ENCODE measurements around the gene ANTXR1.

Gene ANTXR1

DNA sequence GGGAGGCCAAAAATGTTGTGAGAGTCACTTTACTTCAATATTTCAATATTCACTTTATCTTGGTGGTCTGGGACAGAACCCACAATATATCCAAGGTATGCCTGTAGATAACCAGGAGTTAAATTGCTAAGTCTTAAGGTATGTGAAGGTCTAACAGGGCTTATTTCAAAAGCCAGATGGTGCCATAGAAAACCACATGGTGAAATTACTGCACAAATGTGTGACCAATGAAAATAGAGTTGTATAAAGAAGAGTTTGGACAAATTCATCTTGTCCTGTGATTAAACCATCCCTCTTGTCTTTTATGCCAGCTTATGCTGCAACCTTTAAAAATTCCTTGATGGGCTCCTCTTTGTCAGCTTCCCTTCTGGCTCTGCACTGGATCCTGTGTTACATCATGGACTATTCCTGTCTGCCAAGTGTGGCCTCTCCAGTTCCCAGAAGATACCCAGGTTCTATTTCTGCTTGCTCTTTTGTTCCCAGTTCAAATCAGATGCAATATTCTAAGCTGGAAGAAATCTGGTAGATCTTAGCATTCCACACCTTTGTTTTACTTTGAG, 46.8 kb downstream of the ANTXR1 start:
- Histone ChIP-seq H3K4me3 (ENCODE audit: low read depth, low read length) (no peak overlapping the region), H3K9me3 (ENCODE audit: severe bottlenecking) (no peaks in the 10 kb centered on the region), H3K27me3 (ENCODE audit: insufficient read depth, low read depth, severe bottlenecking) (no peaks in the 10 kb centered on the region), H3K36me3 (no peaks in the 10 kb centered on the region), H3K27ac (no peak overlapping the region)
- TF ChIP-seq, protein P1, sequence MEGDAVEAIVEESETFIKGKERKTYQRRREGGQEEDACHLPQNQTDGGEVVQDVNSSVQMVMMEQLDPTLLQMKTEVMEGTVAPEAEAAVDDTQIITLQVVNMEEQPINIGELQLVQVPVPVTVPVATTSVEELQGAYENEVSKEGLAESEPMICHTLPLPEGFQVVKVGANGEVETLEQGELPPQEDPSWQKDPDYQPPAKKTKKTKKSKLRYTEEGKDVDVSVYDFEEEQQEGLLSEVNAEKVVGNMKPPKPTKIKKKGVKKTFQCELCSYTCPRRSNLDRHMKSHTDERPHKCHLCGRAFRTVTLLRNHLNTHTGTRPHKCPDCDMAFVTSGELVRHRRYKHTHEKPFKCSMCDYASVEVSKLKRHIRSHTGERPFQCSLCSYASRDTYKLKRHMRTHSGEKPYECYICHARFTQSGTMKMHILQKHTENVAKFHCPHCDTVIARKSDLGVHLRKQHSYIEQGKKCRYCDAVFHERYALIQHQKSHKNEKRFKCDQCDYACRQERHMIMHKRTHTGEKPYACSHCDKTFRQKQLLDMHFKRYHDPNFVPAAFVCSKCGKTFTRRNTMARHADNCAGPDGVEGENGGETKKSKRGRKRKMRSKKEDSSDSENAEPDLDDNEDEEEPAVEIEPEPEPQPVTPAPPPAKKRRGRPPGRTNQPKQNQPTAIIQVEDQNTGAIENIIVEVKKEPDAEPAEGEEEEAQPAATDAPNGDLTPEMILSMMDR (IDR thresholded peaks at IDR 0.05; ENCODE audit: low read depth, low read length) = no peak
- DNase-seq = no peak

DNA sequence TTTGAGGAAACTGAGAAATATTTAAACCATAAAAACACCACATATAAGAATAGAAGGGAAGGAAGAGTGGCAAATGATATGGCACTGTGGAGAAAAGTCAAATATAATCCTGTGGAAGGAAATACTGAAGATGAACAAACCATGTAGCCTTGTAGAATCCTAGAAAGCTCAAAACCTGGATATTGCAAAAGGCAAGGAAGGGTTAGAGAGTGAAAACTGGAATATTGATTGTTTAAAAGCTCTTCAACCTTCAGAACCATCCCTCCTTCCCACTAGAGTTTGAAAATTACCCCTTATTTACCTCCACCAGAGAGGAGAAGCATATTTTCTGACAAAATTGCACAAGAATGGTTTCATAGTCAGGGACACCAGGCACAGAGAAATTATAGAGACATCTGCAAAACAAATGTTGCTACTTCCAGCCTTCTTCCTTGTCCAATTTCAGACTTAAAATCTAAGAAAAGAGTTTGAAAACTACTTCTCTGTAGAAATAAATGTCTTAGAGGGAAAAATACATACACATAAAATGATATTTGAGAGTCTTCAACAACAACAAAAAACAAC, 48.0 kb downstream of the ANTXR1 start:
- H3K27ac ChIP-seq = no peak overlapping the region
- no peak overlapping the region for H3K4me3 ChIP-seq (ENCODE audit: low read depth, low read length)
- H3K27me3 ChIP-seq (ENCODE audit: insufficient read depth, low read depth, severe bottlenecking) = no peaks in the 10 kb centered on the region
- TF ChIP-seq, protein P1 (IDR thresholded peaks at IDR 0.05; ENCODE audit: low read depth, low read length) = no peak
- H3K9me3 ChIP-seq (ENCODE audit: severe bottlenecking) = no peaks in the 10 kb centered on the region
- H3K36me3 ChIP-seq = no peaks in the 10 kb centered on the region
- DNase-seq = no peak

DNA sequence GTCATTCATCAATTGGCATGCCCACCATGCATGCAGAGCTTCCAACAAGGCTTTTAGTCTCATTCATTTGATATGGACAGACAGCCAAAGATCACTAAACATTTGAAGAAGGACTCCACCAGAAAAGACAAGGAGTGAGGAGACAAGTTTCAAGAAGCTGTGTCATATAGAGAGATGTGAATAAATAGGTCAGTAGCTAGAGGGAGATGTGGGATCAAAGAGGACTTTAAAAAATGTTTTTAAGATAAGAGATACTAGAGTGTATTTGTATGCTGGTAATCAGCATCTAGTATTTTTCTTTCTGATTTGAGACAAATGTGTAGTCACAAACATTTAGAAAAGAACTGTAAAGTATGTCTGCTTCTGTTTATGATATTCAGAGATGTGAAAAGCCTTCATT, 48.5 kb downstream of the ANTXR1 start:
- no peaks in the 10 kb centered on the region for H3K36me3 ChIP-seq
- H3K9me3 ChIP-seq (ENCODE audit: severe bottlenecking) = no peaks in the 10 kb centered on the region
- TF ChIP-seq, protein P1 (IDR thresholded peaks at IDR 0.05; ENCODE audit: low read depth, low read length) = no peak
- no peak overlapping the region for H3K4me3 ChIP-seq (ENCODE audit: low read depth, low read length)
- H3K27ac ChIP-seq = no peak overlapping the region
- no peaks in the 10 kb centered on the region for H3K27me3 ChIP-seq (ENCODE audit: insufficient read depth, low read depth, severe bottlenecking)
- DNase-seq = no peak

DNA sequence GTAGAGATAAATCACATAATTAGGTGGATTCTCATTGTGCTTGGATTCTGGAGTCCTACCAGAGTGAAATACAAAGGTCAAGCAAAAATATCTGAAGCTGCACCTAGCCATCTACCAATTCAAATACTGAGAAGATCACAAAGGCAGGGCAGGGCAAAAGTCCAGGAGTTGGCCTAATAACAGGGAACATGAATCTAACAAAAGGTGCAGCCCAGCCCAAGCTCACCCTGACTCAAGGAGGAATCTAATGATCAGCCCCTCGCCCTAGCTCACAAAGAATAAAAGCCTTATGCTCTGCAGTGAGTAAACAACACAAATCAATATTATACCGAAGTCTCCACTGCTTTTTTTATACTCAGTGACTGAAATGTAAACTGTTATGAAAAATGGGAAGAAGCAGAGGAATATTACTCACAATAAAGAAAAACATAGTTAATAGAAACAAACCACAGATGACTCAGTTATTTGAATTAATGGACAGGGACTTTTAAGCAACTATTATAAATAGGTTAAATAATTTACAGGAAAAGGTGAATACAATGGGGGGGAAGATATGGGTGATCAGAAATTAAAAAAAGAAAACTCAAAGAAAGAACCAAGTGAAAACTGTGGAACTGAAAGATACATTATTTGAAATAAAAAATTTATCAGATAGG, 49.5 kb downstream of the ANTXR1 start:
- Histone ChIP-seq H3K4me3 (ENCODE audit: low read depth, low read length) (no peak overlapping the region), H3K9me3 (ENCODE audit: severe bottlenecking) (no peaks in the 10 kb centered on the region), H3K27ac (no peak overlapping the region), H3K36me3 (no peaks in the 10 kb centered on the region), H3K27me3 (ENCODE audit: insufficient read depth, low read depth, severe bottlenecking) (no peaks in the 10 kb centered on the region)
- DNase-seq = no peak
- TF ChIP-seq, protein P1 (IDR thresholded peaks at IDR 0.05; ENCODE audit: low read depth, low read length) = no peak

DNA sequence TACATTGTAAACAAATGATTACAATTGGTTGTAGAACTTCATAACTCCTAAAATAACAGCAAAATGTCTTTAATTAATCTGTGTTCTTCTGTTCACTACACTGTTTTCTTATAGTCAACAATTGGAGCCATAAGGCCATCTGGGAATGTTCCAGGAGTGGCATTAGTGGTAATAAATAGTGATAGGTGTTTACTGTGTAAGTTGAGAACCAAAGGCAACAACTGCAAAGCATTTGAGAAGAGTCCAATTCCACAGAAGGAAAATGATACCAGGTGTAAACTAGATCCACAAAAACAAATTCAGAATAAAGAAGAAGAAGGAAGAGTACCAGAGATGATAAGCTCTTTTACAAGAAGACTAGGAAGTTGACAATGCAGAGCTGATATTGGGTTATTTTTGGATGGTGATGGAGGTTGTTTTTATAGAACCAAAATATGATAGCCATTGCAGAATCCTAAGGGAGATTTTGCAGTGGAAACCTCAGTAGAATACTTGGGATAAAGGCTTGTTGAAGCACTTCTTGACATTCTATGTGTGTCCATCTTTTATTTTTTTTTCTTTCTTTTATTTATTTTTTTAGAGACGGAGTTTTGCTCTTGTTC, 52.9 kb downstream of the ANTXR1 start:
- Histone ChIP-seq H3K4me3 (ENCODE audit: low read depth, low read length) (no peak overlapping the region), H3K27ac (no peak overlapping the region), H3K27me3 (ENCODE audit: insufficient read depth, low read depth, severe bottlenecking) (no peaks in the 10 kb centered on the region), H3K36me3 (no peaks in the 10 kb centered on the region), H3K9me3 (ENCODE audit: severe bottlenecking) (no peaks in the 10 kb centered on the region)
- TF ChIP-seq, protein P1 (IDR thresholded peaks at IDR 0.05; ENCODE audit: low read depth, low read length) = no peak
- no peak for DNase-seq
